ENCODE measurements around the gene MTG2.

The MTG2 gene

GRCh38 chr20:62159052-62159451, 23.8 kb upstream of the MTG2 start:
- in situ Hi-C loops (cut with MboI; ENCODE audit: low pct_unique_long_range_greater_than_20kb, low sequenced_read_pairs) = no loop called here

GRCh38 chr20:62159839-62160238, 23.0 kb upstream of the MTG2 start:
- in situ Hi-C loops (cut with MboI; ENCODE audit: low pct_unique_long_range_greater_than_20kb, low sequenced_read_pairs) = no loop called here
- no peak for DNase-seq

More at GRCh38 chr20:62159052-62159451, 23.8 kb upstream of the MTG2 start:
- no peak for DNase-seq

DNA sequence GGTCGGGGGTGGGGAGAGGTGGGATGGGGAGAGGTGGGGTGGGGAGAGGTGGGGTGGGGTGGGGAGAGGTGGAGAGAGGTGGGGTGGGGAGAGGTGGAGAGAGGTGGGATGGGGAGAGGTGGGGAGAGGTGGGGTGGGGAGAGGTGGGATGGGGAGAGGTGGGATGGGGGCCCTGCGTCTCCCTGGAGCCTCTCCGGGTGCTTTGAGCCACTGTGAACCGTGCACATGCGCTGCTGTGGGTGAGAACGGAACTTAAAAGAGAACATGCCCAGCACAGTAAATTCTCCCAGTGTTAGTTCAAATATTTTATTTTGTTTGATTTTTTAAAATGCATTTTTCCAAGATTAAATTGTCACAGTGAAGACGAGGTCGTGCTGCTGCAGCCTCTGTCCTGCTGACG, 22.6 kb upstream of the MTG2 start:
- in situ Hi-C loops (cut with MboI; ENCODE audit: low pct_unique_long_range_greater_than_20kb, low sequenced_read_pairs) = no loop called here
- no peak for DNase-seq

DNA sequence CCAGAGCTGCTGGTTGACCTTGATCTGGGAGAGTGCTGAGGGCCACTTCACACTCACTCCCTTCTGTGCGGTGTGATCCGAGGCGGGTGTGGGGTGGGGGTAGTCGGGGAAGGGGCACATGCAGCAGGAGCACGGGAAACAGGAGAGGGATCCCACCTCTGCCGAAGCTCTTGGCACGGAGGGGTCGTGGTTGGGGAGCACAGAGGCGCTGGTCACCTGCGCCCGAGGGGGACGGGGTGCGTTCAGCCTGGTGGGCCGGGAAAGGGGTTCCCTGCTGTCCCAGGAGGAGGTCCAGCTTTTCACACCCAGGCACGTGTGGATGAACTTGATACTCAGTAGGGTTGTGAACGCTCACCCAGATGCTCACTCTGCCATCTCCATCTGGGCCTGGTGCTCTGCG, 22.0 kb upstream of the MTG2 start:
- DNase-seq = no peak
- in situ Hi-C loops (cut with MboI; ENCODE audit: low pct_unique_long_range_greater_than_20kb, low sequenced_read_pairs) = no loop called here

DNA sequence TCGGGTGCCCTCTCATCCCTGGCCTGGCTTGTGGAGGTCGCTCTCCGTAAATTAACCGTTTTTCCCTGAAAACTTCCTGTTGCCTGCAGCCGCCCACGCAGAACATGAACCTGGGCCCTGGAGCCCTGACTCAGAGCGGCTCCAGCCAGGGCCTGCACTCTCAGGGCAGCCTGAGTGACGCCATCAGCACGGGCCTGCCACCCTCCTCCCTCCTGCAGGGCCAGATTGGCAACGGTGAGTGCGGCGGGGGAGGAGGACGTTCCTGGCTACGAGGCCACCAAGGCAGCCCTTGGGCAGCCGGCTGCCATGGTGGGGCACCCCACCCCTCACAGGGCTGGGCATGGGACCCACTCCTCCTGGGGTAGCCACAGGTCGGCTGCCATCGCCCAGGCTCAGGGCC, 21.5 kb upstream of the MTG2 start:
- in situ Hi-C loops (cut with MboI; ENCODE audit: low pct_unique_long_range_greater_than_20kb, low sequenced_read_pairs) = no loop called here
- no peak for DNase-seq

- in situ Hi-C loops (cut with MboI; ENCODE audit: low pct_unique_long_range_greater_than_20kb, low sequenced_read_pairs) = no loop called here
- no peak for DNase-seq
Observed at GRCh38 chr20:62162765-62163484, 19.9 kb upstream of the MTG2 start.

DNA sequence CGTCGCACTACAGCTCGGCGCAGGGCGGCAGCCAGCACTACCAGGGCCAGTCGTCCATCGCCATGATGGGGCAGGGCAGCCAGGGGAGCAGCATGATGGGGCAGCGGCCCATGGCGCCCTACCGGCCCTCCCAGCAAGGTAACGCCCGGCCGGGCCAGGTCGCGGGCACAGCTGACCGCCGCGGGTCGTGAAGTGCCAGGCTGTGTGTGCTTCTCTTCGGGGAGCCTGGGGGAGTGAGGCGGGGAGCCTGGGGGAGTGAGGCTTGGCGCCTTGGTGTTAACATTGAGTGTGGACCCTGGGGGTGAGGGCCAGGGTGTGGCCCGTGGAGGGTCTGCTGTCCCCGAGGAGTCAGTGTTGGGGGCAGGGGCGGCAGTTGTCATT, 19.4 kb upstream of the MTG2 start:
- no peak for DNase-seq
- in situ Hi-C loops (cut with MboI; ENCODE audit: low pct_unique_long_range_greater_than_20kb, low sequenced_read_pairs) = no loop called here

DNA sequence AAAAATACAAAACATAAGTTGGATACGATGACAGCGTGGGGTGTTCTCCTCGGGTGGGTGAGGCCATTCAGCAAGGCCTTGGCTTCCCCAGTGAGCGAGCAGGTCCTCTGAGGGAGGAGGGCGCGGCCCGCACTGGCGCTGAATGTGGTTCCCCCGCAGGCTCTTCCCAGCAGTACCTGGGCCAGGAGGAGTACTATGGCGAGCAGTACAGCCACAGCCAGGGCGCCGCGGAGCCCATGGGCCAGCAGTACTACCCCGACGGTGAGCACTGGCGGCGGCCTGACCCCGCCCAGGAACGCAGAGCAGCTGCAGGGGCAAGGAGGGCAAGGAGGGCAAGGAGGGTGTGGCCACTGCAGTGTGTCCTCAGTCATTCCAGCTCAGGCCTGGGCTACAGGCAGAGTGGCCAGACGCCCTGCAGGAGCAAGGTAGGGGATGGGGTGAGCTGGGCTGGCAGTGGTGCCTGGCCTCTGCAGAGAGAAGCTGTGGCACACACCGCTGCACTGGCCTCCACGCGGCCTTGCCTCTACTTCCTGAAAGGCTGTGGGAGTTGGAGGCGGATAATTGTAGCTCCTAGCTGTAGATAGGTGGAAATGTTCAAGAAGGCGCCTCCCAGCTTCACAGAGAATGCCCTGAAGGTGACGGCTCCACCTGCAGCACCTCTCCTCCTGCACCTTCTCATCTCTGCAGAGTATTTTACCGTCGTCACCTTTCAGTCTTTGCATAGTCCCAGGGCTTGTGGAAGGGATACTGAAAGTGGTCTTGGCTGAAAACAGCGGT, 18.7 kb upstream of the MTG2 start:
- in situ Hi-C loops (cut with MboI; ENCODE audit: low pct_unique_long_range_greater_than_20kb, low sequenced_read_pairs) = no loop called here
- peak; percentile 14 for DNase-seq

DNA sequence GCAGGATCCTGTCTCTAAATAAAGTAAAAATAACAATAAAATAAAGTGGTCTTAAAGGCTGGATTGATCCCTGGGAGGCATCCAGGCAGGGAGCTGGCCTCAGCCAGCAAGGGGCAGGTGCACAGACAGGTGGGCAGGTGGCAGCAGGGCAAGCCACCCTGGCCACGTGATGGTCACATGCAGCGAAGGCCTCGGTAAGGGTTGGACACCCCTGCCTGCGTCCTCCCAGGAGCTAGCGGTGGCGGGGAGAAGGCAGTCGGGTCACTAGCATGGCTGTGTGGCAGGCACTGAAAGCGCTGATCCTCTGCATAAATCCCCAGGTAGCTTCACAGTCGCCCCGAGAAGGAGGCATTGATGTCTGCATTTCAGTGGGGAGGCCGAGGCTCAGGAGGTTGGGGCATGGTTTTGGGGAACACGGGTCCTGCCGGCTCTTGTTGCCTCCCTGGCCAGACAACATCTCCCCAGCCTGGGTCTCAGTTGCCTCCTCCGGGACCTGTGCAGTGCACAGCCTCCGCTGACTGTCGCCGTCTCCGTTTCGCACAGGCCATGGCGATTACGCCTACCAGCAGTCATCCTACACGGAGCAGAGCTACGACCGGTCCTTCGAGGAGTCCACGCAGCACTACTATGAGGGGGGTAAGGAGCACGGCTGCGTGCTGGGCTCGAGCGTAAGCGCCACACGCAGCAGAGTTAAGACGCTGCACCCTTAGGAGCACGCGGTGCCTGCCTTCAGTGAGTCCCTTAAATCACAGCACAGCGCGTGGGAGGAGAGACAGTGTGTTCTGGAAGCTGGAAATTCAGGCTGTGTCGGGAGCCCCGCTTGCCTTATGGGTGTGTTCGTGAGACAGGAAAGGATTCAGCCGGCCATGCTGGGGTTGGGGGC, 17.7 kb upstream of the MTG2 start:
- DNase-seq = no peak
- in situ Hi-C loops (cut with MboI; ENCODE audit: low pct_unique_long_range_greater_than_20kb, low sequenced_read_pairs) = no loop called here

- in situ Hi-C loops (cut with MboI; ENCODE audit: low pct_unique_long_range_greater_than_20kb, low sequenced_read_pairs) = no loop called here
- DNase-seq = no peak
Observed at GRCh38 chr20:62165762-62166399, 16.9 kb upstream of the MTG2 start.

GRCh38 chr20:62167474-62167873, 15.4 kb upstream of the MTG2 start:
- no peak for DNase-seq

DNA sequence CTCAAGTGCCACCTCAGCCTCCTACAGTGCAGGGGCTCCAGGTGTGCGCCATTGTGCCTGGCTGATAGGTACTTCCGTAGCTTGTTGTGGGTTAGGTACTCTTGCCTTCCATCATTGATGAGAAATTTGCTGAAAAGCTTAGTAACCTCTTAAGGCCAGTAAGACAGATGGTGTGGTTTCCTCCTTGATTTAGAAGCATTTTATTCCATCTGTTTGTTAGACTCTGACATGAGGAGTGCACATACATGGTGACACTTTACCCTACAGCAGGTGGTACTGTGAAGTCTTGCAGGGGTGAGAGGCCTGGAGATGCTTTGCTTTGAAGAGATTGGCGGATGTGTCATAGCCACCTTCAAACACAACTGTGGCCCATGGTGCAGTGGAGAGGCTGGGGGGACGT, 14.8 kb upstream of the MTG2 start:
- no peak for DNase-seq
- in situ Hi-C loops (cut with MboI; ENCODE audit: low pct_unique_long_range_greater_than_20kb, low sequenced_read_pairs) = no loop called here

More at GRCh38 chr20:62167474-62167873, 15.4 kb upstream of the MTG2 start:
- in situ Hi-C loops (cut with MboI; ENCODE audit: low pct_unique_long_range_greater_than_20kb, low sequenced_read_pairs) = no loop called here

GRCh38 chr20:62168890-62169435, 13.9 kb upstream of the MTG2 start:
- in situ Hi-C loops (cut with MboI; ENCODE audit: low pct_unique_long_range_greater_than_20kb, low sequenced_read_pairs) = no loop called here
- no peak for DNase-seq

DNA sequence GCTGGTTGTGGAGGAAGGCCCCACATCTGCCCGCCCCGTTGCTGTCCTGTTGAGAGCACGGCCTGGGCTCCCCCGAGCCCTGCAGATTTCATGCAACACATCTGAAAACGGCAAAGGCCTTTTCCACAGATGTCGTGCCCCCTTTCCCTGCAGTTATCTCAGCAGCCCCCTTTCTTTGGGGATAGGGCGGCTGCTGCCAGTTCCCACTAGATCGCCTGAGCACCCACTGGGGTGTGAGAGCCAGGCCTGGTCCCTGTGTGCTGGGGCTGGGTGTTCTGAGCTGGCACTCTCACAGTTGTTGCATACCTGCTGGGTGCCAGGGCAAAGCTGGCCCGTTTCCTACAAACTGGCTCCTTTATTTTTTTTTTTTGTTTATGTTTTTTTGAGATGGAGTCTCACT, 12.3 kb upstream of the MTG2 start:
- in situ Hi-C loops (cut with MboI; ENCODE audit: low pct_unique_long_range_greater_than_20kb, low sequenced_read_pairs) = no loop called here
- DNase-seq = no peak

DNA sequence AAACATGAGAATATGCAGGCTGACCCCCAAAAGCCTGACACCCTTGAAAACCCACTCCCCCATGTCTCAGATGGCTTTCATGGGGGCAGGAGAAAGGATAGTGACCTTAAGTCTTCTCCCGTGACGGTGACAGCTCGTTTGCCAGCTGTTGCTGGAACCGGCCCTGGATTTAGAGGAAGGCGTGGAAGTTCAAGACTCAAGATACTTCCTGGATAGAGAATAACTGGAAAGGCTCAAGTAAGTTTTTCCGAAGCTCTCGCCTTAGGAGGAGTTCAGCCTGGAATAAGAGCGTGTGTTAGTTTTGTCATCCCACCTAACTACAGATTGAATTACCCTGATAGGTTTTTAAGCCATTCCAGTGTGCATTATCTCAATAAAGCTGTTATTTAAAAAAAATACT, 11.6 kb upstream of the MTG2 start:
- no peak for DNase-seq
- in situ Hi-C loops (cut with MboI; ENCODE audit: low pct_unique_long_range_greater_than_20kb, low sequenced_read_pairs) = no loop called here

DNA sequence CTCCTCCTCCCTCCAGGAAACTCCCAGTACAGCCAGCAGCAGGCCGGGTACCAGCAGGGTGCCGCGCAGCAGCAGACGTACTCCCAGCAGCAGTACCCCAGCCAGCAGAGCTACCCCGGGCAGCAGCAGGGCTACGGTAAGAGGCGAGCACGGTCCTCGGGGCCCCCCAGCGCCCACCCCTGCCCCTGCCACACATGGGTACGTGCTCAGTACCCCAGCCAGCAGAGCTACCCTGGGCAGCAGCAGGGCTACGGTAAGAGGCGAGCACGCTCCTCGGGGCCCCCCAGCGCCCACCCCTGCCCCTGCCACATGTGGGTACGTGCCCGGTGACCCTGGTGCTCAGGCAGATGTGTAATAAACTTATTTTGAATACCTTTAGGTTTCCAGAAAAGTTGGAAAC, 10.2 kb upstream of the MTG2 start:
- no peak for DNase-seq
- in situ Hi-C loops (cut with MboI; ENCODE audit: low pct_unique_long_range_greater_than_20kb, low sequenced_read_pairs) = no loop called here

DNA sequence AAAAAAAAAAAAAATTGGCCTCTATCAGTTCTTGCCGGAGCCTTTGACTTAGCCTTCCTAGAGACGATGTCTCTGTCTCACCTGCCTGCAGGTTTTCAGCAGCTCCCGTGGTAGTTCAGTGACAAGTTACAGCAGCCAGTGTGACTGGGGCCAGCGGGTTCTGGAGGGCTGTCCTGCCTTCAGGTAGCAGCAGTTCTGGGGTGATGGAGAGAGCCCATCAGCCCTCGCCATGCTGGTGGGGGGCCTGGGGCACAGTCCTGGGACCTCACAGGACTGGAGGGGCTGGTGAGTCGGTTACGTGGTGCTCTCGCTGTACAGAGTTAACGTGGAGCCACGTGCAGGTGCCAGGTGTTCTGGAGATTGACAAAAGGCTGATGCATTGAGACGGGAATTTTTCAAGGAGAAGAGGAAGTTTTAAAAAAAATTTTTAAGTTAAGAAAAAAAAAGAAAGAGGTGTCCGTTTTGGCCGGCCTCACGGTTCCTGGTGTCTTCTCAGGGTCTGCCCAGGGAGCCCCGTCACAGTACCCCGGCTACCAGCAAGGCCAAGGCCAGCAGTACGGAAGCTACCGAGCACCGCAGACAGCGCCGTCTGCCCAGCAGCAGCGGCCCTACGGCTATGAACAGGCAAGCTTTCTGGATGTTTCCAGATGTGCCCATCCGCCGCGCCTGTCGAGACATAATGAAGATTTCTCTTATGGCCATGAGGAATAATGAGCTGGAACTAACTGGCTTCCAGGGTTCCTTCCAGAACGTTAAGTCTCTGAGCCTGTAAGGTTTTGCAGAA, 8.6 kb upstream of the MTG2 start:
- DNase-seq = no peak
- in situ Hi-C loops (cut with MboI; ENCODE audit: low pct_unique_long_range_greater_than_20kb, low sequenced_read_pairs) = no loop called here

DNA sequence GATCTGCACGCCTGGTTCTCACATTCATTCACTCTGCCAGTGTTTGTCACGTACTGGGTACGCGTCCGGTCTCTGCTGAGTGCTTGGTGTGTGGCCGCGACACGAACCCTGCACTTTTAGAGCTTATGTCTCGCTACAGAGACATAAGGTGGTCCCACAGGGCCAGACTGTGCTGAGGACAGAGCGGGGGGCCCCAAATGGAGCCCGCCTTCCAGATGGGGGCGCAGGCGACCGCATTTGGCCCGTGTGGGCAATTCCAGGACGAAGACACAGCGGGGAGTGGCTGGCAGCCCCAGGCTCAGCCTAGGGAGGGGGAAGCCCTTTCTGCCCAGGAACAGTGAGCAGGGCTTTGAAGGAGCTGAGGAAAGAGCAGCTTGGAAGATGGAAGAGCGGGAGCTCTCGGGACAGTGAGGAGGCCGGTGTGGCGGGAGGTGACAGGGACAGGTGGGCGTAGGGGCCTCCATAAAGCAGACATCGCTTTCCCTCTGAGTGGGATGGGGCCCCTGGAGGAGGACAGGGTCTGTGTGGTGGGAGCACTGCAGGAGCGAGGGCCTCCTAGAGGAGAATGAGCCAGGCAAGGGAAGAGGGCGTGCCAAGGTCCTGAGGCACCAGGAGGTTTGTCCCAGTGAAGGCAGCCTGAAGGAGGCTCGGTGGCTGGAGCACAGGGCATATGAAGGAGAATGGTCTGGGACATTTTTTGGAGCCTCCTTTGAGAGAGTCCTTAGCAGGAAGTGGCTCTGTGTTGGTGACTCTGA, 7.8 kb upstream of the MTG2 start:
- in situ Hi-C loops (cut with MboI; ENCODE audit: low pct_unique_long_range_greater_than_20kb, low sequenced_read_pairs) = no loop called here

More for the DNA sequence above, 7.8 kb upstream of the MTG2 start:
- DNase-seq = no peak
